ENCODE results near the gene HSFX2.

- TF ChIP-seq, protein P1, sequence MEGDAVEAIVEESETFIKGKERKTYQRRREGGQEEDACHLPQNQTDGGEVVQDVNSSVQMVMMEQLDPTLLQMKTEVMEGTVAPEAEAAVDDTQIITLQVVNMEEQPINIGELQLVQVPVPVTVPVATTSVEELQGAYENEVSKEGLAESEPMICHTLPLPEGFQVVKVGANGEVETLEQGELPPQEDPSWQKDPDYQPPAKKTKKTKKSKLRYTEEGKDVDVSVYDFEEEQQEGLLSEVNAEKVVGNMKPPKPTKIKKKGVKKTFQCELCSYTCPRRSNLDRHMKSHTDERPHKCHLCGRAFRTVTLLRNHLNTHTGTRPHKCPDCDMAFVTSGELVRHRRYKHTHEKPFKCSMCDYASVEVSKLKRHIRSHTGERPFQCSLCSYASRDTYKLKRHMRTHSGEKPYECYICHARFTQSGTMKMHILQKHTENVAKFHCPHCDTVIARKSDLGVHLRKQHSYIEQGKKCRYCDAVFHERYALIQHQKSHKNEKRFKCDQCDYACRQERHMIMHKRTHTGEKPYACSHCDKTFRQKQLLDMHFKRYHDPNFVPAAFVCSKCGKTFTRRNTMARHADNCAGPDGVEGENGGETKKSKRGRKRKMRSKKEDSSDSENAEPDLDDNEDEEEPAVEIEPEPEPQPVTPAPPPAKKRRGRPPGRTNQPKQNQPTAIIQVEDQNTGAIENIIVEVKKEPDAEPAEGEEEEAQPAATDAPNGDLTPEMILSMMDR (IDR thresholded peaks at IDR 0.05), result no peak
- TF ChIP-seq POLR2A (IDR thresholded peaks at IDR 0.05) (no peak), POLR2AphosphoS5 (IDR thresholded peaks at IDR 0.05) (no peak), EP300 (IDR thresholded peaks at IDR 0.05) (no peak)
Observed at GRCh38 chrX:149638860-149639259, 43.7 kb upstream of the HSFX2 start.

Measured in suprapubic skin (tissue), 4 donors.